GM18505 (cell line): ENCODE results near the gene TELO2.

Experiments
- ATAC-seq: cut with Tn5 transposase; IDR thresholded peaks from one replicate; pipeline ENCODE4 v1.9.1; 2021; ENCODE audit not compliant: unreplicated experiment
- POLR2A ChIP-seq: IDR thresholded peaks from 4 replicates; pipeline ENCODE4 v1.6.1; 2011; ENCODE audit warnings: borderline replicate concordance; ENCODE audit not compliant: insufficient read depth, insufficient read length; ENCODE audit errors: extremely low read depth

TELO2 gene

DNA sequence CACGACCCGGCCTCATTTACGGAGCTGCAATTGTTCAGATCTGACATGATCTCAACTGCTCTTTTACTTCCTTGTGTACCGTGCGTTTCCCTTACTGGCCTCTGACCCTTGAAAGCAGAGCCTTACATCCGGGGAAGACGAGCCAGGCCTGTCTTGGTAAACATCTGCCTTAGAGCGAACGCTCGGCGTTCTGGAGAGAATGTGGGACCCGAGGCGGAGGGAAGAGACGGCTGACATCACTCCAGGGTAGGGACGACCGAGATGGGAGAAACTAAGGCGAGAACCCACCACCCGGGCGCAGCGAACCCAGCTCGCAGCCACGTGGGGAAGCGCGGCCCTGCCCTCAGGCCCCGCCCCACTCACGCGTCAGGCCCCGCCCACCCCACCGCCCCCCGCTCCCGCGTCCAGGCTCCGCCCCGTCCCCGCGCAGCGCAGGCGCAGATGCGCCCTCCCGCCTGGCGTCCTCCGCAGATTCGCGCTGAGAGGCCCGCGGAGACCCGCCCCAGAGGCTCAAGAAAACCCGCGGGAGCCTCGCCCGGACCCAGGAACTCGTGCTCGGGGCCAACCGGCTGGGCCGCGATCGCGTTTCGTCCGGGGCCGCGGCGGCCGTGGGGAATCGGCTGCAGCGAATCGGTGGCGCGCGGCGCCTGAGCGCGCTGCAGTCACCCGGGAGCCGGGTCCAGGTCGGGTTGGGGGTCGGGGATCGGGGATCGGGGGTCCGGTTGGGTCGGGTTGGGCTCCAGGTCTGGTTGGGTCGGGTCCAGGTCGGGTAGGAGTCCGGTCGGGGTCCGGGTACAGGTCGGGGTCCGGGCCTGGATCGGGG lies at the start of gene TELO2:
Gene TELO2 (plus strand): TSS at position 438 of the 823 bp plus-strand sequence. CDS start 922 bp downstream, outside the sequence.
- peak; percentile 56 for ATAC-seq
- TF ChIP-seq POLR2A = peak; percentile 57

DNA sequence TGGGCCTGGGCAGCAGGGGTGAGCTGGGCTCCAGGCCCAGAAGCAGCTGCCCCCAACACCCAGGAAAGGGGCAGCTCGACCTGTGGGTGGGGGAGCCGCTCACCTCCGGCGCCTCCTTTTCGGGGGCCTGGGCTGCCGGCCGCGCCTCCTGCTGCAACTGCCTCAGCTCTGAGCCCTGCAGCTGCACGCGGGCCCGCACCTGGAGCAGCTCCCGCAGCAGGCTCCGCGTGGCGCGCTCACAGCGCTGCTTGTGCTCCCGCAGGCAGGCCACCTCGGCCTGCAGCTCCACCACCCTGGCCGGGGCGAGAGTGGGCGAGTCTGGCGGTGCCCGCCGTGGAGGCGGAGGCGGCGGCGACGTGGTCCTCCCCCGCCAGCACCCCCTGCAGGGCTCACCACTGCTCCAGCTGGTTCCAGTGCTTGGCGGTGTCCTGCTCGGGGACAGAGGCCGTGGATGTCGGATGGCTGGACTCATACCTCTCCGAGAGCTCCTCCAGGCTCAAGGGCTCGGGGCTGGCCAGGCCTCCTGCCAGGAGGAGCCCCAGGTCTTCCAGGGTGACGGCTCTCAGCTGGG lies 49.7 kb upstream of the TELO2 start:
- no peak for TF ChIP-seq POLR2A
- no peak for ATAC-seq

DNA sequence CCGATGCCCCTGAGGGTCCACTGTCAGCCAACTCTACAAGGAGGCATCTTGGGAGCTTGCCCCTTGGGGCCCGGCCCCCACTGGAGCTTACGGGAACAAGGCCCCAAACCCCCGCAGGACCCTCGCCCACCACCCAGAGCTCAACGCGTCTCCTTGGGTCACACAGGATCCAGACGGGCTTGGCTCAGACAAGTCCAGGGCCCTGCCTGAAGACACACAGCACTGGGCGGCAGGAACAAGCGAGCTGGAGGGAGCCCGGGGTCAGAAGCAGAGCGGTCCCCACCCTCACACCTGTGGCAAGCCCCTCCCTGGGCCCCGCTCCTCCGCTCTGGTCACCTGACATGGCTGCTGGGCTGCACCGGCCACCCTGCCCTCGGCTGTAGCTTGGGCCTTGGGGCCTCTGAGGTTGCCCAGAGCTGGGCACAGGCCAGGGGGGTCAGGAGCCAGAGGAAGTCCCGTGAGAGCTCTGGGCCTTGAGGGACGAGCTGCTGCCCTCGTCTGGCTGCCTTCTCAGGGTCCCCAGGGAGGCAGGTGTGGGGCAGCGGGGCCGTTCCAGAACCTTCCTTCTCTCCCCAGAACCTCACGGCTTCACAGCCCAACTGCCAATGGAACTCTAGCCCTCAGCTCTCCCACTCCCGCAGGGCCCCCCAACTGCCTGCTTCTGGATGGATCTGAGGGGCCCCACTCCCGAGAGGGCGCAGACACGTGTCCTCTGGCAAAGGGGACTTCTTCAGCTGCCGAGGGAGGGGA lies 49.0 kb upstream of the TELO2 start, which contains the start of gene CCDC154:
Gene CCDC154 (minus strand): TSS at position 577 of the 750 bp plus-strand sequence. CDS start 234 bp downstream, at position 343.
- TF ChIP-seq POLR2A = no peak
- no peak for ATAC-seq

DNA sequence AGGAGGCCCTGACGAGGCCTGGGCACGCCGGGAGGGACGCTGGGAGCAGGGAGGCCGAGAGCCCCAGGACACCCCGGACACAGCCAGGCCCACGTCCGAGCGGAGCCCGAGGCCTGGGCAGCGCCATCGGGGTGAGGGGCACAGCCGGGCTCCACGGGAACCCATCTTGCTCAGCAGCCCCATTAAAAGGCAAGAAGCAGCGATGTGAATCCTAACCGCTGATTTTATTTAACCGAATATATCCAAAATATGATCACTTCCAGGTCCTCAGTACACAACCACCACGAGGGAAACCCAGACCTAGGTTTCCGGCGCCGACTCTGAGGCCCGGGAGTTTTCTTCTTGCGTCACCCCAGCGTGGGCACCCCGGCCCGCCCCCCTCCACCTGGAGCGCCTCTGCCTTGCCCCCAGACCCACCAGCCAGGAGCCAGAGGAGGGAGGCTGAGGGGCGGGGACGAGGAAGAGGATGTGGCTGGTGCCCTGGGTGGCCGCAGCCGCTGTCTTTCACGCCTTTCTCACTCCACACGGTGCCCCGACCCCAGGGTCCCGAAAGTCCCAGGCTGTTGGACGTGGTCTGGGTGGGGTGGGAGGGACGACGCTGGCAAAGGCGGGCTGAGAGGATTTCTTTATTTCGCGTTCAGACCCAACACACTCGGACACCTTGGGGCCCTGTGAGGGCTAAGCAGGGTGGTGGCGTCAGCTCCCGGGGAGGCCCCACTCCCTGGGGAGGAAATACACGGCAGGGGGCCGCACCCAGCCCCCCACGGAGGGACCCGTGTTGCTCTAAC lies 48.2 kb upstream of the TELO2 start:
- no peak for TF ChIP-seq POLR2A
- no peak for ATAC-seq

DNA sequence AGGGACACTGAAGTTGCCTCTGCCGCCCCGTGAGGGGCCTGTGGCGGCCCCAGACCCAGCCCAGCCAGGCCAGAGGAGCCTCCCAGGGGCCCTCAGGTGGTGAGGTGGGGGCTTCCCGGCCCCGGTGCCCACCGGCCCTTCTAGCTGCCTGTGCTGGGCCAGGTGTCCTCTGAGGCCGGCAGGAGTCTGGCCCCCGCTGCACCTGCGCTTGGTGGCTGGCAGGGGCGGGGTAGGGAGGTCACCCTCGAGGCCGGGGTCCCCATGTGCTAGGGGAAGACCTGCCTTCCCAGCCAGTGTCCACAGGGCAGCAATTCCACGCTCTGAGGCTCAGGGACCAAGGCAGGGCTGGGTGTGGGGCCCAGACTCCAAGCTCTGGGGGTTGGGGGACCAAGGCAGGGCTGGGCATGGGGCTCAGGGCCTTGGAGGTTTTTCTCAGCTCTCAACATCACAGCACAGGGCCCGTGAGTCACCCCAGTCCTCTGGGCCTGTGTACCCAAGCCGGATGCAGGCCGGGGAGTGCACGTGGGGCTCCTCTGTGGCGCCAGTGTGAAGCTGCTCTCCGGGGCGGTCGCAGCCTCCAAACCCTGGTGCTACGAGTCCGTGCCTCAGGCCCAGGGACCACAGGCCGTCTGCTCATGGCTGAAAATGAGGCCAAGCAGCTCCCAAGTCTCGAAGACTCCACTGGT lies 47.5 kb upstream of the TELO2 start:
- no peak for ATAC-seq
- no peak for TF ChIP-seq POLR2A

DNA sequence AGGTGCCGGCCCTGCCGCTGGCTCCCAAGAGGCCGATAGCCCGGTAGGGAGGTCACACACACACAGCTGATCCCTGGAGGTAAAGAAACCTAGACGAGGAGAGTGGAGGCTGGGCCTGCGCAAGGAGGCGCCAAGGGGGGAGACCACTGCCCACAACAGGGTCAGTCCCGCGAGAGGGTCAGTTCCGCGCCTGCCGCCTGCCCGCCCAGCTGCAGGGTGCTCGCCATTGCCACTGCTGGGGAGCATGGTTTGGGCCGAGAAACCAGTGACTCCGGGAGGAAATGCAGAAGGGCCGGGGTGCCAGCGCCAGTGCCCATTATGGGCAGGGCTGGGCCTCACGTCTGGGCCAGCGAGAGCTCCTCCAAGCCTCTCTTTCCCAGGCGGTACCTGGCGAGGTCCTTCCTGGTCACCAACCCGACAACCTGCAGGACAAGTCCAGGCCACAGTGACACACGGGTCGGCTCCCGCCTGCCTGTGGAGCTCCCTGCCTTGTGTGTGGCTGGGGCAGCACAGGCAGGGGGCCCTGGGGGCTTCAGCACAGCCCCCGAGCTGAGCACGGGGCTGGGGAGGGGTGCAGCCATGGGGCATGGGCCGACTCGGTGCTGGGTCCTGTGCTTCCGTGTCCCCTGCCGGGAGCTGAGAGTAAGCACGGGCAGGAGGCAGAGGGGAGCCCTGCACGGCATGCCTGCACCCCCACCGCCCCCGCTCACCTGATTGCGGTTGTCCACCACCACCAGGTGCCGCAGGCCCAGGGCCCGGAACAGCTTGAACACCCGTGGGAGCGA lies 46.7 kb upstream of the TELO2 start:
- ATAC-seq = no peak
- no peak for TF ChIP-seq POLR2A

DNA sequence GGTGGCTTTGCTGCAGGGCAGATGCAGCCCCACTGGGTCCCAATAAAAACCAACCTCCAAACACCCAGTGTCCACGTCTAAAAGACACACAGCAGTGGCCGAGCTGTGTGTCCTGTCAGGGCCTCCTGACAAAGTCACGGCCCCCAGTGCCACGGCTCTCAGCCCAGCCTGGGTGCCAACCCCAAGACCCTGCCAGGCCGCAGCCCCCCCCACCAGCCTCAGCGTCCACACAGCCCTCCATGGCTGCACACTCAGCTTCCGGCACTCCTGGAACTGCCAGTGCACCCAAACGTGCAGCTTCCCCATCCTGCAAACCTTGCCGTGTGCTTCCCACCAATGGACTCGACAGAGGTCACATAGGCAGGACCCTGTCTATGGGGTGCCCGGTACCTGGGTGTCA lies 45.2 kb upstream of the TELO2 start:
- no peak for ATAC-seq
- no peak for TF ChIP-seq POLR2A

DNA sequence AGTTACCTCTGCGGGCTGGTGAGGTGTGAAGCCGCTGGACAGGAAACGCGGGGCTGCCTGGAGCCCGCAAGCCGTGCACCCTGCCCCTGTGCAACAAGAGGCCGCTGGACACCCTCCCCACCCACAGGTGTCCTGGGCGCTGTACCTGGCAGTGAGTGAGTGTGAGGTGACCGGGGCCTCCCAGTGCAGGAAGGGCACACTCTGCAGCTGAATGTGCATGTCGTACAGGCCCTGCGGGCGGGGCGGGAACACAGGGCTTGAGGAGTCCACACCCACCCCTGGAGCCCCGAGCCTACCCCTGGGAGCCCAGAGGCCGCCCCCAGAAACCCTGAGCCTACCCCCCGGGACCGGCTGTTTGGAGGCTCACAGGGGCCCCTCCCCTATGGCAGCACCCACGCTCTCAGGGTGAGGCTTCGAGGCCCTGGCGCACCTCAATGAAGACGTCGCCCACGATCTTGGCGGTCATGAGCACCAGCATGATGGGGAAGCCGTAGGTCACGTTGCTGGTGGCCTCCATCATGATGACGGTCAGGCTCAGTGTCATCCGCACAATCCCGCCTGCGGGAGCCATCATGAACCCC lies 44.5 kb upstream of the TELO2 start:
- no peak for TF ChIP-seq POLR2A
- no peak for ATAC-seq

DNA sequence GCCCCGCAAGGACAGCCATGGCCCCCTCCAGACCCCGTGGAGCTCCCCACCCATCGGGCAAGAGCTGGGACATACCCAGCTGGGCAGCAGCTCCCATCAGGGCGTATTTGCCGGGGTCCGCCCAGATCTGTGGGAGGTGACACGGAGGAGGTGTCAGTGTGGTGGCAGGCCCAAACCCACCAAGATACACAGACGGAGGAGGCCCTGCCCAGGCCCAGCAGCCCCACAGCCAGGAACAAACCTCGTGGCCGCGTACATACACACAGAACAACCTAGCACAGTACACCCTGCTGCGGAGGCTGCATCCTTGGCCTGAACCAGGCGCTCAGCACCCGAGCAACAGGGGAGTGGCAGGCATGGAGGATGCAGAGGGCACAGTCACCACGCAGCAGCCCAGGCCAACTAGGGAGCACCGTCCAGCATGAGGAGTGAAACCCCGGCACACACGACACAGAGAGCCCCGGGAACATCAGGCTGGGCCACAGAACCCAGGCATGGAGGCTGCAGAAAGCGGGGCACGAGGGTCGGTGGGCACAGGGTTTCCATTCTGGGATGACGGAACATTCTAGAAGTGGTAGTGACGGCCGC lies 43.9 kb upstream of the TELO2 start:
- no peak for TF ChIP-seq POLR2A
- no peak for ATAC-seq

DNA sequence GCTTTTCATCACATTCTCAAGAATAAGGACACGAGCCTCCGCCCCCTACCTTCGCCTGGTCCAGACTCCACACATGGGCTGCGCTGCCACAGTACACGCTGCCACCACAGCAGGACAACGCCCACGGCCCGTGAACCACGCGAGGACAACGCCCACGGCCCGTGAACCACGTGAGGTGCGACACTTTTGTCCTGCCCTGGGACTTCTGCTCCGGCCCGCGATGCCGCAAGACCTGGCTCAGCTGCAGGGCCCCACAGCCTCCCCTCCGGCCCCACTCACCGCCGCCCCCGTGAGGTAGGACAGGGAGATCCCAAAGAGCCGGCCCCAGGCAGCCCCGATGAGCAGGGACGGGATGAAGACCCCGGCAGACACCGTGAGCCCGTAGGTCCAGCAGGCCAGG lies 42.9 kb upstream of the TELO2 start:
- TF ChIP-seq POLR2A = no peak
- no peak for ATAC-seq

DNA sequence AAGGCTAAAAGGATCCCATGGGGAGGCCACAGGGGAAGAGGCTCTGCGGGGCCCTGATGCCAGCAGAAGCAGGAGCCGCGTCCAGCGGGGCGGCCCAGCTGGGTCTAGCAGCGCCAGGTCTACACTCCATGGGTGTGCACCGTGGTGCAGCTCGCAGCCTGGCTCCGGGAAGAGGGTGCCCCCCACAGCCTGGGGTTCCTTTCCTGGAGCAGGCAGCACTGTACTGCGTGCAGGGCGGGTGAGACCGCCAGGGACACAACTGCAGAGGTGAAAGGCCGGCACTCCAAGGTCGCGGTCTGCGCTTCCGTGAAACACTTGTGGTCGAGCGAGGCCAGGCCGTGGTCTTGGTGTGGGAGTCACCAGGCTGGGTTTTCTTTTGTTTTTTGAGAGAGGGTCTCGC lies 42.3 kb upstream of the TELO2 start:
- no peak for ATAC-seq
- TF ChIP-seq POLR2A = no peak
